ENCODE measurements around the gene APOL6. TPM values are rescaled to one million over a fixed set of nuclear protein-coding genes. Genes with fewer than 3 reads are reported as not detected.

The APOL6 gene
- total and polyA plus RNA-seq, 9 of the 15 experiments (the other 6 are each of a cell fraction or from before 2014, with no cell fraction given) = 0.29 to 1.2 (median 0.70) TPM

- 0 out of 4 replicates have a peak, but pooled peaks of 1 of the 2 experiments have one; percentile 30 for TF ChIP-seq MAZ (CRISPR knock-in tag; conservative IDR thresholded peaks at IDR 0.05 in 1 of 2, IDR thresholded peaks at IDR 0.05 in 1 of 2)
- TF ChIP-seq ZNF699 (CRISPR knock-in tag; IDR thresholded peaks at IDR 0.05; ENCODE audit: insufficient replicate concordance) = no peak
- no peak for TF ChIP-seq ZNF407 (IDR thresholded peaks at IDR 0.05; ENCODE audit: low read depth)
- TF ChIP-seq SMARCB1 (IDR thresholded peaks at IDR 0.05; ENCODE audit: insufficient read length, low read depth) = no peak
- no peak for TF ChIP-seq MEF2A (IDR thresholded peaks at IDR 0.05; ENCODE audit: control insufficient read depth, low read depth, low read length)
- TF ChIP-seq GATA2 (CRISPR knock-in tag; IDR thresholded peaks at IDR 0.05) = no peak
- no peak for TF ChIP-seq TRIM24 (IDR thresholded peaks at IDR 0.05)
- TF ChIP-seq ZKSCAN1 (IDR thresholded peaks at IDR 0.05; ENCODE audit: low read depth, low read length) = no peak
- TF ChIP-seq PHF20 (IDR thresholded peaks at IDR 0.05; ENCODE audit: partially characterized antibody) = no peak
- no peak for TF ChIP-seq SAFB (IDR thresholded peaks at IDR 0.05; ENCODE audit: borderline replicate concordance, low read depth, low read length)
- TF ChIP-seq HMBOX1 (IDR thresholded peaks at IDR 0.05) = peak; percentile 44; the same call in 1 of the 2 replicates
- TF ChIP-seq ZC3H11A (IDR thresholded peaks at IDR 0.05; ENCODE audit: low read depth, low read length) = no peak
- no peak for TF ChIP-seq ARNT (IDR thresholded peaks at IDR 0.05)
- TF ChIP-seq E2F8 (IDR thresholded peaks at IDR 0.05; ENCODE audit: low read depth, partially characterized antibody) = no peak
- TF ChIP-seq TAF9B (IDR thresholded peaks at IDR 0.05; ENCODE audit: partially characterized antibody) = no peak
Measured at GRCh38 chr22:35648066-35649025, at the start of gene APOL6 (continued).
